Measurements from ENCODE around the gene NHLRC1. TPM values are rescaled to one million over a fixed set of nuclear protein-coding genes. Genes with fewer than 3 reads are reported as not detected.

The NHLRC1 gene
- total RNA-seq, 2 donors from 2014 or later = 1.0 to 1.9 TPM

- intact Hi-C loops (cut with DNase I) = no loop called here
Measured at GRCh38 chr6:18141805-18142590, 19.5 kb upstream of the NHLRC1 start.

GRCh38 chr6:18139935-18140621 lies 17.6 kb upstream of the NHLRC1 start:
- DNase-seq (ENCODE audit: low spot score) = no peak
- intact Hi-C loops (cut with DNase I) = no loop called here

More at GRCh38 chr6:18141805-18142590, 19.5 kb upstream of the NHLRC1 start:
- no peak for DNase-seq (ENCODE audit: low spot score)

- no peak for DNase-seq (ENCODE audit: low spot score)
- intact Hi-C loops (cut with DNase I) = no loop called here
Measured at GRCh38 chr6:18138906-18139305, 16.4 kb upstream of the NHLRC1 start.

GRCh38 chr6:18136260-18136659 lies 13.8 kb upstream of the NHLRC1 start:
- intact Hi-C loops (cut with DNase I) = no loop called here
- no peak for DNase-seq (ENCODE audit: low spot score)

- intact Hi-C loops (cut with DNase I) = no loop called here
- no peak for DNase-seq (ENCODE audit: low spot score)
Measured at GRCh38 chr6:18135171-18135570, 12.7 kb upstream of the NHLRC1 start.

DNA sequence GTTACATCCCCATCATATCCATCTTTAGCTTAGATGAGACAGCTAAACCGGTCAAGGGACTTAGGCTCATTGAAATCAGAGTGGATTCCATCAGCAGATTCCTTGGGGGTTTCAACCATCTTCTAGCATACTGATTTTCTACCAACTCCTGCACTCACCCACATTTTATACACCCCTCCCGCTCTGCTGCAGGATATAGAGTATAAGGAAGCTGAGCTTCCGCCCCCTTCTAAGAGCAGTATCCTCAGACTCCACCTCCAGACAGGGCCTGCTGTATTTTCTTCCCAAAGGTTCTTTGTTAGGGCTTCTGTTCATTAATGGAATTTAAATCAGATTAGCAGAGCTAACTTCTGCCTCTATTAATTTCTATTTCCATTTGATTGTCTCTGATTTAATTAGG lies 9.9 kb upstream of the NHLRC1 start:
- no peak for DNase-seq (ENCODE audit: low spot score)
- intact Hi-C loops (cut with DNase I) = no loop called here

- no peak for DNase-seq (ENCODE audit: low spot score)
- intact Hi-C loops (cut with DNase I) = loop anchor here (10.0 kb wide), 2 partner anchors 291 to 311 kb away; no protein-coding TSS in a partner anchor
Measured at GRCh38 chr6:18126121-18126520, 3.6 kb upstream of the NHLRC1 start.

- DNase-seq (ENCODE audit: low spot score) = no peak
- intact Hi-C loops (cut with DNase I) = loop anchor here (5.0 to 10.0 kb wide), 3 partner anchors 134 to 307 kb away; partner anchors contain the start of gene KIF13A (in 1 of the 2)
Measured at GRCh38 chr6:18121580-18122127, 823 bp downstream of the NHLRC1 start.

GRCh38 chr6:18119236-18119635 lies 3.2 kb downstream of the NHLRC1 start:
- intact Hi-C loops (cut with DNase I) = loop anchor here in 1 of 2 donors (10.0 kb wide), 1 partner anchor 934 kb away; no protein-coding TSS in a partner anchor
- DNase-seq (ENCODE audit: low spot score) = no peak

DNA sequence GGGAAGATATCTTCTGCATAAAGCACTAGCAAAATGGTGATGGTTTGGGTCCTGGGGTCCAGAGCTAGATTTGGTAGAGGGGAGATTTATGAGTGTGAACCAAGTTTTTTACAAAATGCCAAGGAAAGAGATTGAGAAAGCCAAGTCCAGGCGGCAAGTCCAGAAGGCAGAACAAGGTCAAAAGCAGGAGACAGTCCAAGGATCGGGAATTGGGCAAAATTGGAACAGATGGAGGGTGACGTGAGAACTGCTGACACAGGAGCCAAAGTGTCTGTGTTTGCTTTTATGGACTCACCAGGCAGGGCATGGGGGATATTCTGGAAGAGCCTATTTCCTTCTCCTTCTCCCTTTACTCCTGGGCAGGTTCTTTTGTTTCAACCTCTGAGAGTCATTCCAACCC lies 4.1 kb downstream of the NHLRC1 start:
- no peak for DNase-seq (ENCODE audit: low spot score)
- intact Hi-C loops (cut with DNase I) = loop anchor here in 1 of 2 donors (10.0 kb wide), 1 partner anchor 934 kb away; no protein-coding TSS in a partner anchor

DNA sequence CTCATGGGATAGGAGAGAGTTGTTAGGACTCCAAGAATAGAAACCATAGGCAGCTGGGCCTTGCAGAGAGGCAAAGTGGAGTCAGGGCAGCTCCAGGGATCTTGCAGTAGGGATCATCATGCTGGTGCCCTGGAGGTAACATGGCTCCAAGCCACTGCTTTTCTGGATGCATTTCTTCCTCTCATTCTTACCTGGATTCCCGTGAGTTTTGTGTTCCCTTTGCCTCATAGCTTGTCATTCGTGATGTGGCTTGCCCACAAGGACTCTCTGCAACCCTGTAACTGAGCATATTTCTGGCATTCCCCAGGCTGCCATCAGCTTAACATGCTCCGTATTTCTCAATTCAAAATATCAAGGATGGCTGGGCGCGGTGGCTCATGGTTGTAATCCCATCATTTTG lies 5.3 kb downstream of the NHLRC1 start:
- intact Hi-C loops (cut with DNase I) = loop anchor here in 1 of 2 donors (10.0 kb wide), 1 partner anchor 932 kb away; no protein-coding TSS in a partner anchor
- no peak for DNase-seq (ENCODE audit: low spot score)

- DNase-seq (ENCODE audit: low spot score) = no peak
- intact Hi-C loops (cut with DNase I) = loop anchor here in 1 of 2 donors (10.0 kb wide), 1 partner anchor 931 kb away; no protein-coding TSS in a partner anchor
Measured at GRCh38 chr6:18115356-18115755, 7.1 kb downstream of the NHLRC1 start.

GRCh38 chr6:18110162-18110561 lies 12.3 kb downstream of the NHLRC1 start:
- no peak for DNase-seq (ENCODE audit: low spot score)

GRCh38 chr6:18107061-18107460 lies 15.4 kb downstream of the NHLRC1 start:
- intact Hi-C loops (cut with DNase I) = no loop called here
- DNase-seq (ENCODE audit: low spot score) = no peak

More at GRCh38 chr6:18110162-18110561, 12.3 kb downstream of the NHLRC1 start:
- intact Hi-C loops (cut with DNase I) = loop anchor here in 1 of 2 donors (10.0 kb wide), 1 partner anchor 925 kb away; no protein-coding TSS in a partner anchor

DNA sequence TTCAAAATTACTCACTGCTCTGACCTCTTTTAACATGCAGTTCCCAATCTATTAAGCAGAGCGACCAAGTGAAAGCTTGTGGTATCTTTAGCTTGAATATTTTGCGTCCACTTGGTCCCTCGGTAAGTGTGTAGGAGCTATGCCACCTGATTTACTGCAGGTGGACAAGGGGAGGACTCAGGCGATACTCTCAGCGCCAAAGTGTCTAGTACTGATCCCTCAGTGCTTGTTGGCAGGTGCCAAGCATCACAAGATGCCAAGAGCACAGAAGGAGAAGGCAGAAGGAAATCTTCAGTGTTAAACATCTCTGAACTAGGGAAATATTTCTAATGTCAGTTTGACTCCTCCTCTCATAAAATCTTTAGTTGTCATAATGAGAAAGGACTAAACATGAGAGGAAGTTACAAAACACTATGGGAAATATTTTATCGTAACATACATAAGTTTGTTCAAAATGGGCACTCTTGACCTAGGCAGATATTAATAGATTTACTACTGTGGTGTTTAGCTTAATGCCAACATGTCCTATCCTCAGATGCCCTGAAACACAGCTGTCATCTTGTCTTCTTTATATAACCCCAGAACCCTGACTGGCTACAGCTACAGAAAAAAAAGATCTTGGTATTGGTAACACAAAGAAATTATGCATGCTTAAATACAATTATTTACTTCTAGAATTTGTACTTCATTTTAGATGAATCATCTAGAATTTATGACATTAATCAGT lies 19.5 kb downstream of the NHLRC1 start:
- intact Hi-C loops (cut with DNase I) = no loop called here
- no peak for DNase-seq (ENCODE audit: low spot score)

- no peak for DNase-seq (ENCODE audit: low spot score)
- intact Hi-C loops (cut with DNase I) = no loop called here
Measured at GRCh38 chr6:18101873-18102272, 20.6 kb downstream of the NHLRC1 start.

DNA sequence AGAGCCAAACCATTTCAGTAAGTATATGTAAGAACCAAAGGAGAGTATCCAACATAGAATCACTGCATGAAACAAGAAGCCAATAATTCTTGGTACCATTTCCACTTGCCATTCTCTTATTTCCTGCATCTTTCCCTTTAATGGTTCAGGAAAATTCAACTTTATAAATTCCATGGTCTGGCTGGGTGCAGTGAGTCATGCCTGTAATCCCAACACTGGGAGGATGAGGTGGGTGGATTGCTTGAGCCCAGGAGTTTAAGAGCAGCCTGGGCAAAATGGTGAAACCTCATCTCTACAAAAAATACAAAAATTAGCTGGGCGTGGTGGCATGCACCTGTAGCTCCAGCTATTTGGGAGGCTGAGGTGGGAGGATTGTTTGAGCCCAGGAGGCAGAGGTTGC lies 21.2 kb downstream of the NHLRC1 start:
- intact Hi-C loops (cut with DNase I) = no loop called here

DNA sequence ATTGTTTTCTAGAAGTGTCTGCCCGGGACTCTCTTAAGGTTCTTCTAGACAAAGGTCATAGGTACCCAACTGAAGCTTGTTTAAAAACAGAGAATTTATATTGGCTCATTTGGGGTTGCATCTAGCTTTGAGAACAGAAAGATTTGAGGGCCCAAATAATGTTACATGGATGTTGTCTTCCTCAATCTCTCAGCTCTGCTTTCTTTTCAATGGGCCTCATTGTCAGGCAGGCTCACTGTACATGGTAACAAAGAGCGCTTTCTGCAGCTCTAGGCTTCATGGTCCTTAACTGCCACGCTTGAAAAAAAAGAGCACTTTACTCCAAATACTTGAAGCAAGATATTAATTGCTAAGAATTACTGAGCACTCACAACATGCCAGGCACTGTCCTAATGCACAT lies 22.2 kb downstream of the NHLRC1 start:
- intact Hi-C loops (cut with DNase I) = no loop called here
- DNase-seq (ENCODE audit: low spot score) = no peak

More for the DNA sequence above, 21.2 kb downstream of the NHLRC1 start:
- DNase-seq (ENCODE audit: low spot score) = no peak

- DNase-seq (ENCODE audit: low spot score) = no peak
- intact Hi-C loops (cut with DNase I) = no loop called here
Measured at GRCh38 chr6:18099511-18099910, 23.0 kb downstream of the NHLRC1 start.
